ENCODE measurements around the gene DARS1.

- TF ChIP-seq, protein P1, sequence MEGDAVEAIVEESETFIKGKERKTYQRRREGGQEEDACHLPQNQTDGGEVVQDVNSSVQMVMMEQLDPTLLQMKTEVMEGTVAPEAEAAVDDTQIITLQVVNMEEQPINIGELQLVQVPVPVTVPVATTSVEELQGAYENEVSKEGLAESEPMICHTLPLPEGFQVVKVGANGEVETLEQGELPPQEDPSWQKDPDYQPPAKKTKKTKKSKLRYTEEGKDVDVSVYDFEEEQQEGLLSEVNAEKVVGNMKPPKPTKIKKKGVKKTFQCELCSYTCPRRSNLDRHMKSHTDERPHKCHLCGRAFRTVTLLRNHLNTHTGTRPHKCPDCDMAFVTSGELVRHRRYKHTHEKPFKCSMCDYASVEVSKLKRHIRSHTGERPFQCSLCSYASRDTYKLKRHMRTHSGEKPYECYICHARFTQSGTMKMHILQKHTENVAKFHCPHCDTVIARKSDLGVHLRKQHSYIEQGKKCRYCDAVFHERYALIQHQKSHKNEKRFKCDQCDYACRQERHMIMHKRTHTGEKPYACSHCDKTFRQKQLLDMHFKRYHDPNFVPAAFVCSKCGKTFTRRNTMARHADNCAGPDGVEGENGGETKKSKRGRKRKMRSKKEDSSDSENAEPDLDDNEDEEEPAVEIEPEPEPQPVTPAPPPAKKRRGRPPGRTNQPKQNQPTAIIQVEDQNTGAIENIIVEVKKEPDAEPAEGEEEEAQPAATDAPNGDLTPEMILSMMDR (optimal IDR thresholded peaks at IDR 0.05 in 1 of 3, IDR thresholded peaks at IDR 0.05 in 1 of 3, conservative IDR thresholded peaks at IDR 0.05 in 1 of 3; ENCODE audit: extremely low read depth in 1 of 3, insufficient read depth in 2 of 3, low read length in 3 of 3): no peak
- no peak for TF ChIP-seq EZH2 (IDR thresholded peaks at IDR 0.05; ENCODE audit: low read length)
Observed at GRCh38 chr2:135947483-135947882, 37.9 kb downstream of the DARS1 start.

Data from keratinocyte (primary cell).